Middle frontal gyrus (tissue), 1 donor: Measurements from ENCODE around the gene ERN1.
A peak's percentile ranks its signal among the peaks of the same experiment; 100 is the strongest.

Experiments
- DNase-seq: peaks from one replicate; pipeline ENCODE4 v3.0.0-alpha.2; 2015; ENCODE audit warnings: low spot score; ENCODE audit errors: extremely low spot score

ERN1 gene

DNA sequence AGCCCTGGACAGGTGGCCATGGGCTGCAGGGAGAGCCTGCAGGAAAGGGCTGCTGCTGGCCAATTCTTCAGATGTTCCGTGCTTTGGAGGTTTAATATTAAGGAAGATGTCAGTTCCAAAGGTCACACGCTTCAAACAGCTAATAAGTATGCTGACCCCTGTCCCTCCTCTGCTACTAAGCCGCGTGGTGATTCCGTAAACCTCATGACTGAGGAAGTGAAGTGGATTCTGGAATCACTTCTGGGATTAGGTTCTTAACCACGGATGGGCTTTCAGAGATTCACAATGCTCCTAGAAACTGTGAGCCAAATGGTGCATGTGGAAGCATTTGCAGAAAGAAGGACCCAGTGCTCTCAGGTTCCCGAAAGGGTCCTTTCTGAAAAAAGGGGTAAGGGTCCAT is 28.5 kb upstream of the ERN1 start:
- DNase-seq, result no peak

DNA sequence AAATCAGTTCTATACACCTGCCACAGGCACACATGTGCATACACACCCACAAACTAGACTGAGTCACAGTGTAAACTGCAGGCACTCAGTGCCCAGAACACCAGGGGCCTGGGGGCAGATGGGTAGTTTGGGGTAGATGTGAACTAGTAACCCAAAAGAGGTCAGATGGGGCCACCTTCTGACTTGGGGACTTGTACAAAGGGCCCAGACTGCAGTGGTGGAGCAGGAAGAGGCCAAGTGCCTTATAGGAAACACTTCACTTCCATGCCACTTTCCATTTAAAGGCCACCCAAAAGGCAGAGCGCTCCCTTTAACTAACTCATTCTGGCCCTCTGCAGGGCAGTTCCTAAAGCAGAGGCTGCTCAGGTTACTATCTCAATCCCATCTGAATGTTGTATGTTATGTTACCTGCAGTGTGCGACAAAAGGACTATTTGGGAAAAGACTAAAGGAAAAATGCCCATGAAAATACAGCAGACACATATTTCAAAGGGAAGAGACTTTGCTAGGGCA is 27.8 kb upstream of the ERN1 start:
- no peak for DNase-seq

- DNase-seq, result no peak
Observed at GRCh38 chr17:64156670-64157069, 26.7 kb upstream of the ERN1 start.

DNA sequence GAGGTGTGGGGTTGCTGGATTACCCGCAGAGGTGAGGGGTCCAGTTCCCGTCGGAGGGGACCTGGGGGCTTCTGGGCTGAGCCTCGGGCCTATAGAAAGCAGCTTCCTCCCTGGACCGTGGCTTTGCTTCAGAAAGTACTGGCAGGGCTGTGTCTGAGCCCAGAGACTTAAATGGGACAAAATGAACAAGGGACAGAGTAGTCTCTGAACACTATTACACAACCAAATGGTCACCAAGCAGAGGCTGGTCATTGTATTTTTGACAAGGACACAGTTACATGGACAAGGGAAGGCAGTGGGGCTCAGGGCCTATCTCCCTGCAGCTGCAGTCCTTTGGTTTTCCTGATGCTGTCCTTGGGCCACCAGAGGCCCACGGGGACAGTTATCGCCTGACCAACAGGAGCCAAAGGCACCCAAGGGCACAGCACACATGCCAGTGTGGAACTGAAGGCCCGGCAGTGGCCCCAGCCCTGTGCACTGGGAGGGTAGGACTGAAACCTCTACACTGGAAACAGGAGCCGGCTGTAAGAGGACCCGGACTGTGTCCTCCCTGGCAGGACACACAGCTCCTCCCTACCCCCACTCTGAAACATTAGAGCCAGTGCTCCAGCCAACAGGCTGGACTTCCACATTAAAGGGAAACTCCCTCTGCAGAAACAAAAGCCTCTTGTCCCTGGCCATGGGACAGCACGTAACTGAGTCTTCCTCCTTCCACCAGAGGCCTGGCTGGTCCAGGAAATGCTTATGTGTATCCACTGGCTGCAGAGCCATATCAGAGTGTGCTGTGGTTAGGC is 26.0 kb upstream of the ERN1 start:
- peak; percentile 76 for DNase-seq

DNA sequence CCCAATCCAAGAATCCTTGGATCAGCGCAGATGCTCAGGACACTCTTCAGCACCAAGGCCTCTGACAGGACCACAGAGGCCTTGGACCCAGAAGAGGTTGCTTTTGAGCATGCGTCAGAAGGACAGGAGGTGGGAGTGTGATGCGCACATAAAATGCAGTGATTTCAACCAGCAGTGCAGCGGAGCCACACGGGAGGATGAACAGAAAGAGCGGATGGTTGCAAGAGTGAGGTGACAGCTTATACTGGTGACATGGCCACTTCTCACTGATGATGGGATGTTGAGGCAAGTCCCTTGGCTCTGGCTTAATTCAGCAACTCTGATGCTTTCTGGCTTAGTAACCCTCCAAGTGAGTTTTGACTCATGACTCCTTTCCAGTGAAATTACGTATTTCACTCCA is 25.2 kb upstream of the ERN1 start:
- DNase-seq, result no peak

- no peak for DNase-seq
Observed at GRCh38 chr17:64154717-64155116, 24.8 kb upstream of the ERN1 start.

DNA sequence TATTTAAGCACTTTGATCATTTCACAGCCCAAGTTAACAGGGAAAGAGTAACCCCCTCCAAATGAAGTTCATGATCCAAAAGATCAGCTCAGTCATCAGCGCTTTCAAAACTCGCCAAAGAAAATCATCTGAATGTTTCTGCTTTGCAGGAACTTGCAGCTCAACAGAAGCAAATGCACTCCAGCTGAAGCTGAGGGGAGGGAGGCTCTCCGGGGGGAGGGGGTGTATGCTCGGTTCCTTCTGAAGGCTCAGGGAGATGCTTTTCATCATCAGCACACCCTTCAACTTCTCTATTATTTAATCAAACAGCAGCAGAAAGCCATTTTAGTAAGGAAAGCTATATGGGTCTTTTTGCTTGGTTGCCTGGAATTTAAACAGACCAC is 24.4 kb upstream of the ERN1 start:
- no peak for DNase-seq

GRCh38 chr17:64153565-64154312 is 23.8 kb upstream of the ERN1 start:
- no peak for DNase-seq

DNA sequence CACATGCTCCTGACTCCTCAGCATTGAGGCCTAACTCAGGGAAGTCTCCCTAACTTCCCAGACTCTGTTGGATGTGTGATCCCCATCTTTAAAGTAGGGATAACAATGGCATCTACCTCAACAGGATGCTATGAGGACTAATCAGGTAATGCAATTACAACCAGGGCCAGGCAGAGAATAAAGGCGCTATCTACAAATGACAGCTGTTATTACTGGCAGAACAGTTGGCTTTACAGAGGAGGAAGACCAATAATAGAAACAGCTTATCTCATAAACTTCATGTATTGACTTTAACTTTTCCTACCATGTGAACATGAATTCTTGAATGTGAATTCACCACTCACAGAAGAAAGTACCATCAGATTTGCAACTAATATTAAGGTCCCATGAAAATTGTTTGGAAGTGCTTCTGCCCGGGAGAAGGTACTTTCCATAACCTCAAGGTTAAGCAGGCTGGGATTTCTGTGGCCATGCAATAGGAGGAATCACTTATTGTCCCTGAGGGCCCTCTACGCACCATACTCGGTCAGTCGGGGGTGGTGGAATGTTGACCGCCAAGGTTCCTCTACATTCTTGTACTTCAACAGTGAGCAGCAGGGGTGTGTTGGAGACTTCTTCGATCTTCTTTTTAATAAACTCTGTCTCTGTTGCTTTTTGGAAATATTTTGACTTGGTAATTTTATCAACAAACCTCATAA is 22.6 kb upstream of the ERN1 start:
- no peak for DNase-seq

DNA sequence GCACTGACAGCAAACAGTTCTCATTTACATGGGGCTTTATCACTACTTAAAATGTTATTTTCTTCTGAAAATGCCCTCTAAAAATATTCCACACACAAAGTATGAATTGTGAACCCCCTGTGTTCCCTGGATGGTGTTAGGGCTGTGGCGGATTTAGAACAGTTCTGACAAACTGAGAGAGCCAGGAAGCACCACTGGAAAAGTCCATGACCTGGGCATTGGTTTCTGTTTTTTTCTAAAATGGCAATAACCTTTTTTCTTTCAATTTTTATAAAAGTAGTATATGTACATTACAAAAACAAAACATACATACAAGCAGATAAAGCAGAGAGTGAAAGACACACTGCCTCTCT is 21.0 kb upstream of the ERN1 start:
- no peak for DNase-seq

DNA sequence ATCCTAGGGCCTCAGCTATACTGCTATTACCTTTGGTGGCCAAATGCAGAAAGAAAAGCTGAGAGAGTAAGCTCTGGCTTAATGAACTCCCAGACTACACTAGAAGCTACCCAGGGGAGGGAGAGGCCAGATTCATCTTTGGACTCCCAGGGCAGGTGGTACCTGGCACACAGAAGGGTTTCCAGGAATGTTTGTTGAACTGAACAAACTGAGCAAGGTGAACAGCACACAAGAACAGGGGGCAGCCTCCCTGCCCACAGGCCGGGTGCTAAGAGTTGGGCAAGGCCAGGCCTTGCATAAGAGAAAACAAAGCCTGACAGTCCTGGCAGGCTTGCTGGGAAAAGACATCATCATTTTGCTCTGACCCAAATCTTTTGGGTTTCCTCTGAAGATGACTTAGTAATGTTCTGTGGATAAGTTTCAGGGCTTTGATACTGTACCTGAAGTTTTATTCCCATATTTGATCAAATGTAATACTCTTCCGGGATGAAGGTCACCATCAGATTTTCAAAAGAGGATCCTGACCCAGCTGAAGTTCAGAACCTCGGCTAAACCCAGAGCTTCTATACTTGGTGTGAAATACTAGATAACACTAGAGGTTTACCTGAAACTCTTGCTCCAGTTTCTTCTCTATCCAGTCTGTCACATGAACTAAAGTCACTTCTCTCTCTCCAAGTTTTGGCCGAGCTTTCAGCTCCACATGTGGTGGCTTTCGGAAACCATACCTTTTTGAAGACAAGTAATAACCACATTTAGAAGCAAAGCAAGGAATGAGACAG is 20.5 kb upstream of the ERN1 start:
- no peak for DNase-seq

DNA sequence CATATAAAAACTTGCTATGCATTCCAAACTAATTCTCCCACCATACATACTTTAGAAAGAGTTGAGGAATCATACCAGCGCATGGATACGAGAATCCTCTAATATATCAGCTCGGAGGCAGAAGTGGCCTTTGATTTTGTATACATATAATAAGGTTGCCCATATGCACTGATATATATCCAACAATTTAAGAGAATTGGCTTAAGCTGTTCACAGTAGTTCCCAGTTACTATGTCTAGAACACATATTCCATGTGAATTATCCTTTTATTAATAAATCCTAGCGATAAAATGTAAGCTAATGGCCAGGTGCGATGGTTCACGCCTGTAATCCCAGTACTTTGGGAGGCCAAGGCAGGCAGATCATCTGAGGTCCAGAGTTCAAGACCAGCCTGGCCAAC is 19.3 kb upstream of the ERN1 start:
- DNase-seq, result no peak

DNA sequence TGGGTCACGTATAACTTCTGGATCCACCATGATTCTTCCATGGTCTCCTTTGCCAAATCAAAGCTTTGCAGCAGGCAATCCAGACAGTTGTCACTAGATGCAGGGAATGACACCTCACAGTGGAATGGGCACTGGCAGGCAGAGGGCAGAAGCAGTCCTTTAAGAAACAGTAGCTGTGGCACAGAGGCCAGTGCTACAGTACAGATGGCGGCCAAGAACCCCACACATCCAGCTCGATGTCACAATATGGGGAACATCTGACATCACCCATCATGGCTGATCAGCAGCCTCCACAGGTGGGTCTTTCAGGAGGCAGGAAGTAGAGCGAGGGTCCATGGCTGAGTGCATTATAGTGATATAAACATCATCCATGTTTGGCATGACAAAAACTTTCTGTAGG is 18.8 kb upstream of the ERN1 start:
- no peak for DNase-seq

- no peak for DNase-seq
Observed at GRCh38 chr17:64148017-64148631, 18.2 kb upstream of the ERN1 start.

DNA sequence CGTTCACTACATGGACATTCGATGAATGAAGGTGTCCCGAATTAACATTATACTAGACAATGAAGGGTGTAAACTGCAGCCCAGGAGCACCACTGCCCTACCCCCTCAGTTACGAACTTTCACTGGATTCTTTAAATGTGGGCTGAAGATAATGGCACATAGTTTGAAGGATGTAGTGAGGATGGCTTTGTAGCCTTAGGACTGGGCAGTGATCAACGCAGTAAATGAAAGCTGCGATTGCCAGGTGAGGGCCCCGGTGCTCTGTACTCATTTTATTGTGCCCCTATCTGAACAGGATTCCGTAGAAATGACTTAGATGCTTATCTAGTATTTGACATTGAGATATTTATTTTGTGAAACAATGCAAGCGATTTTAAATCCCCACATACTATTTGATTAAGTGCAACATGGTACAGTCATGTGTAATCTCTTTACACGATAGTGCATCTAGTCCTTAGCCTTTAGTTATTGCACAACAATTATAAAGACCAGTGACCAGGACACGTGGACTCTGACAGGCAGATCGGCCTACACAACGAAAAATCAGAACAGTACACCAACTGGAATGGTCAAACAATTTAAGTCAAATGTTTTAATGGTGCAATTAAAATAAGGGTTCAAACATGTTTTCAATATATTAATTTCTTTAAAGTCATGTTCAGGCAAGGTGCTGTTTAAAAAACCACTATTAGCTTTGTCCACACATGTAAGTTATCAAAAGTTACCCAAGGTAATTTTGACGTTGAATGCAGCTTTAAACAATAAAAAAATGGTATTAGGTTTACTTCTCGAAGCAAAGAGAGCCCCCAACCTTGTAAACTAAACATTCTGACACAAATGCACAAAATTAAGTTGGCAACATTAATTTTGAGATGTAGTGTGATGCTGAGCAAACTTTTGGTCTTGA is 17.4 kb upstream of the ERN1 start:
- no peak for DNase-seq

GRCh38 chr17:64146418-64147109 is 16.6 kb upstream of the ERN1 start:
- peak; percentile 30 for DNase-seq

DNA sequence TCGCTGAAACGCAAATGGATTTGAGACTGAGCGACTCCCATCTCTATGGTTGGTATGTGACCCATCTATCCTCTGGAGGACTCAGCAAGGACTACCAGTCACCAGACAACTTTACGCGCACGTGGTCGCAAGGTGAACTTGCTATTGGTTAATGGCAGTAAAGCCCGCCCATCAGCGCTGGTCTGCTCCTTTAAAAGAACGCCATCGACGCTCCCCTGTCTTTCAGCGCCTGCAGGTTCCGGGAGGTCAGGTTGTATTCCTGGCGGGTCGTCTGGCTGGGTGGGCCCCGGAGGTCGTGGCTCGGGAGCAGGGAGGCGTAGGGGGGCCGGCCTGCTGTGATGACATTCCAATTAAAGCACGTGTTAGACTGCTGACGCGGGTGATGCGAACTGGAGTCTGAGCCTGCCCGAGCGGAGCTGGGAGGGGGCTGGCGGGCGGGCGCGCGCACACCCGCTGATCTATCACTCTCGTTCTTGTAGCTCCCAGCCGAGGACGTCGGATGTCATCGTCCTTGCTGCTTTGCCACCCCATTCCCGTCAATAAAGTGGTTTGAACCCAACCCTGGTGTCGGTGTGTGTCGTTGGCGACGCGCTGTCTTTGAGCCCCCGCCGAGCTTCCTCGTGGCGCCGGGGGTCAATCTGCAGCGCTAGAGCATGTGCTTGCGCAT is 15.9 kb upstream of the ERN1 start:
- peak; percentile 98 for DNase-seq

GRCh38 chr17:64145375-64145750 is 15.4 kb upstream of the ERN1 start:
- no peak for DNase-seq

DNA sequence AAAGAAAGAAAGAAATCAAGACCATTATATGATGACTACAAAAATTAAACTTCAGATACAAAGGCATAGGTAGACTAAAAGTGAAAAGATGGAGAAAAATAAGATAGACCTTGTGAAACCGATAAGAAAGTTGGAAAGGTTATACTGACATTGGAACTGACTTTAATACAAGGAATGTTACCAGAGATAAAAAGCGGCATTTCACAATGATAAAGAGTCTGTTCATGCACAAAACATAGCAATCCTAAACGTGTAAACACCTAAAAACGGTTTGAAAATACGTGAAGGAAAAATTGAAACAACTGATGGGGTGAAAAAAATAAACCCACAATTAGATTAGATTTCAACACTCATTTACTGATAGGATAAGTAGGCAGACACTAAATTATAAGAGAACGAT is 9.6 kb upstream of the ERN1 start:
- no peak for DNase-seq
